Cerebellar nuclear complex (tissue), 1 donor: ENCODE measurements around the gene RUVBL1.
A peak's percentile ranks its signal among the peaks of the same experiment; 100 is the strongest.

Experiments
- DNase-seq, 2 experiments: peaks; one replicate each; lab custom pipeline; 2025; lab: John Stamatoyannopoulos, UW

Gene RUVBL1

DNA sequence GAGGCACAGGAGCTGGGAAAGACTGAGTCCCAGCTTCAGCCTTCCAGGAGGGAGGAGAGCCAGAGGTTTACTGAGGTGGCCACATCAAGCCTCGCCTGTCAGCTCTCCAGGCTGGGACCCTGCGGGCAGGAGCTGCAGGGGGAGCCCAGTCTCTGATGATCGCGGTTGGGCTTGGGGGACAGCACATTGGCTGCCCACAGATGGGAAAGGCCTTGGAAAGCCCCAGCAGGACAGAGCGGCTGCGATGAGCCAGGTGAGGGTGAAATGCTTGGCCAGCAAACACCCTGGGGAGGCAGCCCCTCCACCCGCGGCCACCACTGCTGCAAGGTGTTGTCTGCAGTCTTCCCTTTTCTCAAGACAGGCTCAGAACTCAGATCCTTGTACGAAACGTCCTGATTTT is 40.2 kb downstream of the RUVBL1 start:
- no peak for DNase-seq

GRCh38 chr3:128082546-128082945 is 41.1 kb downstream of the RUVBL1 start:
- no peak for DNase-seq

GRCh38 chr3:128081846-128082245 is 41.8 kb downstream of the RUVBL1 start:
- no peak for DNase-seq

DNA sequence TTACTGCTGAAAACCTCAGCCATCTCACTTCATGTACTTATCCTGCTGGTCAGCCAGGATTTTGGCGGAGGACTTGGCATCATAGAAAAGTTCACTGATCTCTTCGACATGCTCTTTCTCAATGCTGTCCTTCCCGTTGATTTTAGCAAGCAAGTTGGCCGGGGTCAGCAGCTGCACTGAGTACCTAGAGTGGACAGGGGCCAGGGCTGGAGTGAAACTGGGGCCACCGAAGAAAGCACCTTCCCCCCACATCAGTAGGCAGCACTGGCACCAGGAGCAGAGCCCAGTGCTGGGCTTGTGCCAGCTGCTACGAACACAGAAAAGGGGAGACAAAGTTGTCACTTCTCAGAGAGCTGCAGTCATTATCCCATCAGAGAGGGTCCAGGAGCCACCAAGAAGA is 42.4 kb downstream of the RUVBL1 start:
- no peak for DNase-seq

GRCh38 chr3:128080323-128081080 is 43.1 kb downstream of the RUVBL1 start:
- DNase-seq = no peak

DNA sequence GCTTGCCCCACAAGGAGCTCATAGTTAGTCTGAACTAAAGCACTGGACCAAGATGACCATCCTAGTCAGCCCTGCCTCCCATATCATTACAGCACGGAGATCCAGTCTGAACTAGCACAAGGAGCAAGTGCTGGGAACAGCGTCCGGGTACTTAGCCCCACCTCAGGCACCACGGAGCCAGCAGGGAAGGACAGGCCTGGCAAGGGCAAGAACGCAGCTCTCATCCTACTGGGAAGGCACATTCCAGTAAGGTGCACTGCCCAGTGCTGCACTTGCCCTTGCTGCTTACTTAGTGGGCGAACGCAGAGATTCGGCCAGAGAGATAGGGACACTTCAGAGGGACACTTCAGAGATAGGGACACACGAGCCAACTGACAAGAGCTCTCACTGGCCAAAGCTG is 43.8 kb downstream of the RUVBL1 start:
- no peak for DNase-seq

DNA sequence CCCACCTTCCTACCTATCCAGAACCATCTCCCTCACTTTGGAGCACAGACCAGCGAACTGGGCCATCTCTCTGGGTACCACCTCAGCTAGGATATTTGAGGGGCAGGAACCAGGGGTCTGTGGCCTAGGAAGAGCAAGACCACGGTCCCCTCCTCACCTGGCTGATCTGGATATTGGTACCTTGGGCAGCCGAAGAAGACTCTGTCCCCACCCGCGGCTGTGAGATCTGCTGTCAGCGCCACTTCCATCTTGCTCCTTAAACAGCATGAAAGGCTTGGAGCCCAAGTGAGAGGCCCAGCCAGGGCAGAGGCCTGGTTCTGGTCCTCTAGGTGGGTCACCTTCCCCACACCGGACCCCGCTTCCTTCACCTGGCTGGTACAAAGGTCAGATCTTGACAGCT is 44.7 kb downstream of the RUVBL1 start:
- no peak for DNase-seq

DNA sequence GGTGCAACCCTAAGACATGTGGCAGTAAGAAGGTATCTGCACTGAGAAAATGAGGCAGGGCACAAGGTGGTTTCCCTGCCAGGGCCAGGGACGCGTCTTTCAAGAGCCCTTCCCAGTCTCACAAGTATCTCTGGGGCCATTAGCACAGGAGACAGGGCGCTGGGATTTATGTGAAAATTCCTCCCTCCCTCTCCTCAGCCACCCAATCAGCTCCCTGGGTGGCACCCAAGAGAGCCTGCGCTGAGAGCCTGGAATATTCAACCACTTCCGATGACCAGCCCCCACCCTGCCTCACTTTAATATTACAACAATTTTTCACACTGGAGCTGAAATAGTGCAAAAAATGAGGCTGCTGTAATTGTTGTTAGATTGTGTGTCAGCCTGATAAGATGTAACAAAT is 45.3 kb downstream of the RUVBL1 start:
- DNase-seq = no peak

DNA sequence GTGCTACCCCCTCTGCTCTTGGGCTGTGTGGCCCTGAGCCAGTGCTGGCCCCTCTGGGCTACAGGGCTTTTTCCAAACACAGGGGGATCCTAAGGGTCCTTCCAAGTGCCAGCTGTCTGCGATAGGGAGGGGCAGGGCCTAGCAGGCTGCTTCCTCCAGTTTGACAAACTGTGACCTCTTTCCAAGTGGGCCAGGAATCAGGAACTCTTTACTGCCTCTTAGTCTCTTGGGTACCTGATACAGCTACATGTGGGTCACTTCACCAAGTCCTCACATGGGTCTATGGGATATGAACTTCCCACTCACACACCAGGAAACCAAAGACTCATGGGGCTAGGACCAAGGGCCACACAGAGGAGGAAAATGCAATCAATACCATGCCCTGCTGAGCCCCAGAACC is 45.9 kb downstream of the RUVBL1 start:
- DNase-seq = no peak

- no peak for DNase-seq
Measured at GRCh38 chr3:128077202-128077624, 46.4 kb downstream of the RUVBL1 start.

- no peak for DNase-seq
Measured at GRCh38 chr3:128076483-128077201, 47.0 kb downstream of the RUVBL1 start.

DNA sequence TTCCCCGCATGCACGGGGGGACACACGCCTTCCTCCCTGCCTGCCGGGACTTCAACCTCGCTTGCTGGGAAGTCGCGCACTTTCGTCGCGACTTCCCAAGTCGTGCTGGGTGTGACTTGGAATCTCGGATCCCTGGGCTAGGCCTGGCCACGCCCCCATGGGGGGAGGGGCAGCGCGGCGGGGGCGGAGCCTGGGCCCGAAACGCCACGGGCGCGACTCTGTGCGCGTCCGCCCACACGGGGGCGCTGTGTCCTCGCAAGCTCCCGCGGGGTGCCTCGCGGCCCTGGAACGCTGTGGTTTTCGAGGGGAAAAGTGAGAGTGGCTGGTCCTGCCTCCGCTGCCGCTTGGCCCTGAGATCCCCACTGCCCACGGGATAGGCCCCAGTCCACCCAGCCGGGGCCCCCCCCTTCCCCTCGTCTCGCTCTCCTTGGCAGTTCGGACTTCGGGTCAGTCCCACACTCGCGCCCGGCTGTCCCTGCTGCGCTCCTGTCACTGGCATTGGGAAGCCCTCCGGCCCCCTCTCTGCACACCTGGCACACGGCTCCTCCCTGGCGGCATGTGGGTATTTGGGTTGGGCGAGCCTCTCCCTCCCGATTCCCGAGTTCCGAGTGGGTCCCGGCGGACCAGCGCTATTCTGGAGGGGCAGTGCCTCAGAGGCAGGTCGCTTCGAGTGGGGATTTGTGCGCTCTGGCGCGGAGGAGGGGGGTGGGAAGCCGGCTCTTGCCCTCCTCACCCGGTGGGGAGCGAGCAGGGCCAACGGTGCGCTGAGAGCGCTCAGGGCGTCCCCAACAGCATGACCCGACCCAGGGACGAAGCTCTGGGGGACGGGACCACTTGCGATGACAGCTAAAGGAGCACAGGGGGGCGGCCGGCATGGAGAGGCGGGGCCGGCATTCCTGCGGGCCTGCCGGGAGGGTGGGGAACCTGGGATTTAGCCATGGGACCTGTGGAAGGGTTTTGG is 47.8 kb downstream of the RUVBL1 start:
- peak; percentile 50 to 60 for DNase-seq

DNA sequence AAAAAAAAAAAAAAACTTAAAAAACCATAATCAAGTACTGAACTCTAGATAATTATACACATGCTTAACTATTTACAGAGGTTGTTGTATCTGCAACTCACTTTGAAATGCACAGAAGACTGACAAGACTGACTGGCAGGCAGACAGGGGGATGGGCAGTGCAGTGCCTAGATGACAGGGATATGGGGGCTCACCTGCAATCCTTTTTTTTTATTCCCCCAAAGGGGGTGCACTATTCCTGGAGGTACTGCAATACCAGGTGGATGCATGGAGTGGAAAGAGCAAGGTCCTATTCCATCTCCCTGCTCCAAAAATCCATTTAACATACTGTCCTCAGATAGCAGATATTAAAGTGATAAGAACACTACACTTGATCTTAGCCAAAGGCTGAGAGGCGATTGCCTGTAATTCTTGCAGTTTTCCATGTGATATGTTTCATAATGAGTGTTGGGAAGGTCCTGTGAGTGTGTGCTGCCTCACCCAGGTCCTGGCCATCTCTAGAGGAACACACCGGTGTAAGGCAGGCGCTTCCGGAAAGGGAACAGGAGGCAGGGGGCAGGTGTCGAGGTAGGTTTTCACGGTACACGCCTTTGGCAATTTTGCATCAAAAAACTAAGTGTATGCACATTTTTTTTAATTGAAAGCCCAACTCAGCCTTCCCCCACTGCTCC is 48.6 kb downstream of the RUVBL1 start:
- no peak for DNase-seq

DNA sequence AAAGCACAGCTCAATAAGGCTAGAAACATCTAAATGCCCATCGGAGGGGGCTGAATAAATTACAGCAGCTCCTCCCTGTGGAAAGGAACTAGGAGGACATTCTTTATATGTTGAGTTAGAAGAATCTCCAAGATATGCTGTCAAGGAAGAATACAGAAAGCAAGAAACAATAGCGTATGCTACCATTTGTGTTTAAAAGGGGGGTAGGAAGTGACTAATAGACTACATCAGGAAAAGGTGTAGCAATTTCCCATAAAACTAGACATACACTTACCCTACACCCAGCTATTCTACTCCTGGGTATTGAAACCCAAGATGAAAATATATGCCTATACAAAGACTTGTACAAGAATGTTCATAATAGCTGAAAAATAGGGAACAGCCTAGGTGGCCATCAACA is 49.8 kb downstream of the RUVBL1 start:
- no peak for DNase-seq

DNA sequence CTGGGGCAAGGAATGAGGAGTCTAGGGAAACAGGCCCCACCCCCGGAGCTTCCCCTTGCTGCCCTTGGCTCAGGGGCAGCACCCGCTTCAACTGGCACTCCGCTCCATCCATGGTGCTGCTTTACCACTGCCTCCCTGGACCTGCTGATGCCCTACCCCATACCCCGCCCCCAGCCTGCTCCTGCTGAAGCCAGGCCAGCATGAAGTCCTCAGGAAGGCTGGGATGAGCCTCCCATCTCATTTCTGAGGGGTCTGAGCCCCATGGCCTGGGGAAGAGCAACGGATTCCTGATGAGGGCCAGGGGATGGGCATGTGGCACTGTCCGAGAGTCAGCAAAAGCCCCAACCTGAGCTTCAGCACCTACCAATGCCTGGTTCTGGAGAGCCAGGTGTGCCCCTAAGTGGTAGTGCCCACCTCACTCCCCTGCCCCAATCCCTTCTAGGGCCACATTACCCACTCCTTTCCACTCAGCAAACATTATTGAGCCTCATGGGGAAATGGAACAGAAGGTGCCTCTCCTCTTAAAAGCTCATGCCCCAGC is 50.4 kb downstream of the RUVBL1 start:
- no peak for DNase-seq

- DNase-seq = no peak
Measured at GRCh38 chr3:128072454-128073184, 51.0 kb downstream of the RUVBL1 start.

GRCh38 chr3:128071771-128072453 is 51.7 kb downstream of the RUVBL1 start:
- no peak for DNase-seq

DNA sequence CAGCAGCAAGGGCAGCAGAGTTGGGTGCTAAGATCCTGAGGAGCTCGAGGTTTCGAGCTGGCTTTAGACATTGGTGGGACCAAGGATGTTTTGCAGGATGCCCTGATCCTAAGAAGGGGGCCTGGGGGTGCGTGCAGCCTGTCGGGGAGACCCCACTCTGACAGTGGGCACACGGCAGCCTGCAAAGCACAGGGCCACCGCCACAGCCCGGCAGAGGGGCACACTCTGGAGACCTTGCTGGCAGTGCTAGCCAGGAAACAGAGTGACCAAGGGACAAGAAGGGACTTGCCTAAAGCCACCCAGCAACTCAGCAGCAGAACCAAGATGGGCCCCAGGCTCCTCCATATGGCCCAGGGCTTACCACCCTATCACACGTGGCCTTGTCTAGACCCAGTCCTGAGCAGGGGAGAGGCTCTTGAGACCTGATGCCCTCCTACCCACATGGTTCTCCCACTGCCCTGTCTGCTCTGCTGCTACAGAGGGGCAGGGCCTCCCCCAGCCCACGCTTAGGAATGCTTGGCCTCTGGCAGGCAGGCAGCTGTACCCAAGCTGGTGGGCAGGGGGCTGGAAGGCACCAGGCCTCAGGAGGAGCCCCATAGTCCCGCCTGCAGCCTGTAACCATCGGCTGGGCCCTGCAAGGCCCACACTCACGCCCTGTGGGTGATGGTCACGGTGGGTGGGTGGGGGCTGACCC is 52.6 kb downstream of the RUVBL1 start:
- DNase-seq = no peak

DNA sequence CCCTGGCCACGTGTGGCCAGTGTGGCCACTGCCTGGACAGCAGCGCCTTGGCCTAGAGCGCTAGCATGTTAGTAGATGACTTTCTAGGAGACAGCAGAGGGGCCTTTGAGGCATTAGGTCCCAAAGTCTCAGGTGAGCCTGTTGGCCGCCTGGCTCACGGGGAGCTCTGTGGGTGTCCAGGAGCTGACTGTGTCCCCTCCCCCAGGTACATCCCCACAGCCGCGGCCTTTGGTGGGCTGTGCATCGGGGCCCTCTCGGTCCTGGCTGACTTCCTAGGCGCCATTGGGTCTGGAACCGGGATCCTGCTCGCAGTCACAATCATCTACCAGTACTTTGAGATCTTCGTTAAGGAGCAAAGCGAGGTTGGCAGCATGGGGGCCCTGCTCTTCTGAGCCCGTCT is 54.3 kb downstream of the RUVBL1 start:
- DNase-seq = no peak

GRCh38 chr3:128068156-128068620 is 55.4 kb downstream of the RUVBL1 start:
- DNase-seq = no peak
